Measurements from ENCODE around the gene ANKS1A.
"Not testable (repeated sequence)": the region's sequence is repeated elsewhere in the genome, so short reads cannot be mapped to it uniquely, and the experiment has no call there.

Gene ANKS1A

DNA sequence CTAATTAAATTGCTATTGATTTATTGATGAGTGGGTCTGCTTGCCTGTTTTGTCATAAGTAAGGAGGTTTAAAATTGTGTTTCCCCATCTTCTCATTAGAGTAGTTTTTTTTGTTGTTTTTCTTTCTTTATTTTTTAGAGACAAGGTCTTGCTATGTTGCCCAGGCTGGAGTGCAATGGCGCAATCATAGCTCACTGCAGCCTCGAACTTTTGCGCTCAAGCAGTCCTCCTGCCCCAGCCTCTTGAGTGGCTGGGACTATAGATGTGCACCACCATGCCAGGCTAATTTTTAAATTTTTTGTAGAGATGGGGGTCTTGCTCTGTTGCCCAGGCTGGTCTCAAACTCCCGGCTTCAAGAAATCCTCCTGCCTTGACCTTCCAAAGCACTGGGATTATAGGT, 31.0 kb downstream of the ANKS1A start:
- DNase-seq, result no peak

DNA sequence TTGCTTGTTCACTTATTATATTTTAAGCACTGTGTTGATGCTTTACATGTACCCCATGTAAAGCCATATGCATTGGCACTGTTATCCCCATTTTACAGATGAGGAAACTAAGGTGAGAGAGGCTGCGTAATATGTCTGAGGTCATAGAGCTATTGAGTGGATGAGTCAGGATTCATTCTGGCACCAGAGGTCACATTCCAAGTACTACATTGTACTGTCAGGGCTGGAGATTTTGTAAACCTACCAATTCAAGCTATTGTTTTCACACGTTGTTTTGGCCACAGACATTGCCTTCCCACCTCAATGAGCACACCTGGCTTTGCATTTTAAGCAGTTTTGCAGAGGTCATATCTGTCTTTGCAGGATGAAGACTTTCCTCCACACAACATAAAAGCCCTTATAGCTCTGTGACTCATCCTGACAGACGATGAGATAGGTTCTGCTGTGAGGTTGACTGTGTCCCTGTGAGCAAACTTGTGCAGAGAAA, 33.2 kb downstream of the ANKS1A start:
- no peak for DNase-seq

DNA sequence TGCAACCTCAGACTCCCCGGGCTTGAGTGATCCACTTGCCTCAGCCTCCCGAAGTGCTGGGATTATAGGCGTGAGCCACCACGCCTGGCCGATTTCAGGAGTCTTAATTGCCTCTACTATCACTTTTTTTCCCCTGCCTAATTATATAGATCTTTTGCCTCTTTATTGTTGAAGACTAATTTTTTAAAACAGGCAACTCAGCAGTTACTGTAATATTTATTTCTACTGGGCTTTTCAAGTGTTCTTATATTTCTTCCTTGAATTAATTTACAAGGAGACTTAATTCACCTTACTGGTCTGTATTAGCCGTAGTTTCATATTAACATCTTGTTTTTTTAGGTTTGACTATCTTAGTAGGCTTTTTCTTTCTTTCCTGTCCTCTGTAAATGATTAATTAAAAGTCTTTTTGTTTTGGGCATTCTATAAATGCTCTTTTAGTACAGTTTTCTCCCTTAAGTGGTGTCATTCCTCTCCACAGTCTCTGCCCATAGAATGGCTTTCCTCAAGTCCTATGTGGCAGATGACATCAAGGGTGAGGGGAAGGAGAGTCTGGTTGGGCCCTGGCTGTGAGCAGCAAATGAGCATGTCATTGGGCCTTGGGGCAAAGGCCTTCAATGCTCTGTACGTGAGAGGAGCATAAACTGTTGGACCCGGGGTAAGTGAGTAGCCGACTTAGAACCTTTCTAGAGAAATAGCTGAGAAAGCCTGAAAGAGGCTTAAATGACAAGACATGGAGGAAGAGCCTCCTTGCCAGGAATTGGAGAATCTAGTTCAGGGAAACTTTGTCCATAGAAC, 36.0 kb downstream of the ANKS1A start:
- no peak for DNase-seq

DNA sequence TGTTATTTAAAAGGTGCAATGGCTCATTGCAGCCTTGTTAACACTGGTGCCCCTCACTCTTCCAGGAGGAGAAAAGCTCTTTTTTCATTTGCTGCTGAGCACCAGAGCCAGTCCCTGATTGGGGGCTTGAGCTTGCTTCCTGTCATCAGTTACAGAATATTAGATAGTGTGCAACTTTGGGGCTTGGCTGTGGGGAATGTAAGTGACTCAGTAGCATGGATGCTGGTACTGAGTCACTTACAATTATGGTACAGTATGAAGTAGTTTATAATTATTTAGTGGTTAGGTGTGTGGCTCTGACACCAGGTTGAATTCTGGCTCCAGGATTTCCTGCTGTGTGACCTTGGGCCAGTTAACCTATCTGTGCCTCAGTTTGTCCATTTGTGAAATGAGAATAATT, 37.6 kb downstream of the ANKS1A start:
- no peak for DNase-seq

DNA sequence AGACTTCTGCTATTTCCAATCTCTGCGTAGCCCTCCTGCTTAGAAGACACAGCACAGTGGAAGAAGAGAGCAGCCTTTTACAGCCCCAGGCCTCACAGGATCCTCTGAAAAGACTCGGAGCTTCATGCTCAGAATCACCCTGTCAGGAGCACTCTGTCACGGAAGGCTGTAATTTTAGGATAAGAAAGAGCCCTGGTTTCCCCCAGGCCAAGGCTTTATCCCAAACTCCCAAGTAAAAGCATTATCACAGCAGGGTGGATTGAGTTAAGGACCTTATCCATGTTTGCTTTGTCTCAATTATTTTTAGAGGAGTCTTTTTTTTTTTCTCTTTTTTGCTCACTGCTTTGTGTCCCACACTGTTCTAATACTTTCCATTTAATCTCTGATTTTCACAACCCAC, 39.2 kb downstream of the ANKS1A start:
- no peak for DNase-seq

DNA sequence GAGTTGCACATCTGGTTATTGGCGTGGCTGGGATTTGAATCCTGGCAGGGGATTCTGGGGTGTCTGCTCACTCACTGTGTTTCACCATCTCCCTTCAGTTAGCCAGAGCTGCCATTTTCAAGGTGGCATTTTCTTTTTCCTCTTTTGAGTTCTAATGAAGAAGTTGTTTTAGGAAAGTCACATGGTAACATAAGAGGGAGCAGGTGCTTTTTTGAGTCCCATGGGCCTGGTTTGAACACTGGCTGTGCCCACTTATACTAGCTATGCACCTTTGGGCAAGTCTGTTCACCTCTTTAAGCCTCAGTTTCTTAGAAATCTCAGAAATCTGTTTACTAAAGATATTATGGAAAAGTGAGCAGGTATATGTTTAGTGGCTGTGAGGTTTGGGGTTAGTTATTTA, 39.6 kb downstream of the ANKS1A start:
- DNase-seq, result no peak

DNA sequence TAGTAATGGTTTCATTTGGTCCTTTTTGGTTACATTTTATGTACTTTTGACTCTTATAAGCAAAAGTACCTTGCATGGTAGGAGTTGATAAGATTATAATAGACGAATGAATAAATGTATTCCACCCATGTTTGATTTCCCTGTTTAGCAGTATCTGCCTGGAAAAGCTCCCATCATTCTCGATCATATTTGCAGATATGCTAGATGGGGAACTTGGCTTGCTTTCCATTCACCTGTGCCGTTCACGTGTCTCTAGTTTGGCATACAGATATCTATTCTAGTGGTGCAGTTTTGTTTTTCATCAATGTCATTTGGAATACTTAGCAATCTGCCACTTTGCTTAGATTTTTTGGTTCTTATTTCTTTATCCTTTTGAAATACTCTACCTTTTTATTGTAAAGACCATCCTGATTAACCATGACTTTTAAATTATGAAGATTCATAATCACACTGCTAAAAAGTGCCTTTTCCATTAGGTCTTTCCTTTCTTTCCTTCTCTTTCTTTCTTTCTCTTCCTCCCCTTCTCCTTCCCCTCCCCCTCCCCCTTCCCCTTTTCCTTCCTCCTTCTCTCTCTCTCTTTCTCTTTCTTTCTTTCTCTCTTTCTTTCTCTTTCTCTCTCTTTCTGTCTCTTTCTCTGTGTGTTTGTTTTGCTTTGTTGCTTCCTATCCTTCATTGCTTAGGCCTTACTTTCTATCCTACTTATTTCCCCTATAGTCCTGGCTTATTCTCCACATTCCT, 40.4 kb downstream of the ANKS1A start:
- DNase-seq, result no peak

DNA sequence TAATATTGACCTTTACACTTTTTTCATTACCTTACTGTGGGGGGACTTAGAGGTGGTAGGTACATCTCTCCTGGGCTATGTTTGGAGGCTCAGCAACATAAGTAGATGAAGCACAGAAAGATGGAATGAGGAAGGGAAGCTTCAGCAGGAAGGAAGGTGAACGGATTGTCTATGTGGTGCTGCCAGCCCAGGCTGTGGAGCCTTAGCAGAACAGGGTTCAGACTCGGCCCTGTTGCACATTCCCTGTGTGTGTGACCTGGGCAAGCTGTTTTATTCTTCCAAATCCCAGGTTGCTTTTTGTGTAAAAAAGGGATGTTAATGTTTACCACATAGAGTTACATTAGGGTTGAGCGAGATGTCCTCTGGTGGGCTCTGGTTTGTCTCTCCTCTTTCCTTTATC, 41.2 kb downstream of the ANKS1A start:
- DNase-seq, result no peak

DNA sequence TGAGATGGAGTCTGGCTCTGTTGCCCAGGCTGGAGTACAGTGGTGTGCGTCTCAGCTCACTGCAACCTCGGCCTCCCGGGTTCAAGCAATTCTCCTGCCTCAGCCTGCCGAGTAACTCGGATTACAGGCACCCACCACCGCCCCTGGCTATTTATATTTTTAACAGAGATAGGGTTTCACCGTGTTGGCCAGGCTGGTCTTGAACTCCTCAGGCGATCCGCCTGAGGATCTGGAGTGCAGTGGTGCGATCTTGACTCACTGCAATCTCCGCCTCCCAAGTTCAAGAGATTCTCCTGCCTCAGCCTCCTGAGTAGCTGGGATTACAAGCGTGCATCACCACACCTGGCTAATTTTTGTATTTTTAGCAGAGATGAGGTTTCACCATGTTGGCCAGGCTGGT, 43.1 kb downstream of the ANKS1A start:
- DNase-seq, result not testable (repeated sequence)

DNA sequence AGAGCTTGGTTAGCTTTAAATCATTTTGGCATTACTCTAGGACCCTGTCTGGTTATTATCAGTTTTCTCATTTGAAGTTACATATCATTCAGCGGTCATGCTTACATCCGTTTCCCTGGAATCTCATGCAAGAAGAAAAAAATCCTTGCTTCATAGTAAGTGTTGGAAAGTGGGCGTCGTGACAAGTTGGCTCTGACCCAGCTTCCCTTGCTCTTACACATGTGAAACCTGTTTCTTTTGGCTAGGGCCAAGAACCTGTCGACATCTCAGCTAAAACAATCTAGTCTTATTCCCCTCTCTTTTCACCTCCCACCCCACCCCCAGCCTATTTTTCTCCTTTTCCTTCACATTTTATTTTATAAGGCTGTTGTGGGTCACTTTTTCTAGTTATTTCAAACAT, 45.5 kb downstream of the ANKS1A start:
- DNase-seq, result no peak

DNA sequence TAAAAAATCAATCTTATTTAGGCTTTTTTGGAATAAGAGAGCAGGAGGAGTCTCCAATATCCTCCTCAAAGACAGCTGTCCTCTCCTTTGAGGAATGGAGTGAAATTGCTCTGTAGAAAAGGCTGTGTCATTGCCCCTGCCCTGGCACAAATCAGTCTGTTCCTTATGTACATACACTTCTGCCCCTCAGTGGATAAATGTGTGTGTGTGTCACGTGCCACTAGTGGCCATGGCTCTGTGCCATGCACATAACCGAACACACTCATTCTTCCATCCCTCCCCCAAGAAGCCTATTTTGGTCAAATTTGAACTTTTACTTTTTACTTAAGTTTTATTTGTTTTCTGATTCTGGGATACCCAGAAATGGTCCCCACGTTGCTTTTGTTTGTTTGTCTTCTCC, 49.2 kb downstream of the ANKS1A start:
- DNase-seq, result no peak

DNA sequence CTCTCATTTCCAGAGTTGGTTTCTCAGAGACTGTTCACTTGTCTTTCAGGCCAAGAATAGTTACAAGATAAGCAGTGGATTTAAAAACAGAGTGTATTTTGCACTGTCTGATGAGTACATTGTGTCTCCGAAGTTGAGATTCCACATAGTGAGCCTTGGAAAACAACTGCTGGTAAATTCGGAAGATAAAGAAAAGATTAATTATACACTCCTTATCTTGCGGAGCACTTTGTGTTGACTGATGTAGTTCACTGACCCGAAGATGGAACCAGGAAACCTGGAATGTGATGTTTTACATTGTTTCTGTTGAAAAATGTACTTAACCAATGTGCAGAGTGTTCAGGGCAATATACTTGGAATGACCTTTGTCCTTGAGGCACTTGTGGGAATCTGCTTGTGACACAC, 51.0 kb downstream of the ANKS1A start:
- no peak for DNase-seq

DNA sequence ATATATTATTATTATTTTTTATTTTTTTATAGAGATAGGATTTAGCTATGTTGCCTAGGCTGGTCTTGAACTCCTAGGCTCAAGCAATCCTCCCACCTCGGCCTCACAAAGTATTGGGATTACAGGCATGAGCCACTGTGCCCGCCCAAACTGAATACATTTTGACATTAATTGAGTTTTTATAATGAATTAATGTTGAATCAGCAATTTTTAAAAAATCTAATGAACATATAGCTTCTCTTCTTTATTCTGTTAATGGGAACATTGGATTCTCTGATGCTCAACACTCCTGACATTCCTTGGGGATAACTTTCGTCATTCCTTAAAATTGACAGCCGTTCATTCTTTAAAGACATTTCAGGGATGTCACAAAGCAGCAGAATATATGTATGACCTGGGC, 52.4 kb downstream of the ANKS1A start:
- DNase-seq, result no peak

DNA sequence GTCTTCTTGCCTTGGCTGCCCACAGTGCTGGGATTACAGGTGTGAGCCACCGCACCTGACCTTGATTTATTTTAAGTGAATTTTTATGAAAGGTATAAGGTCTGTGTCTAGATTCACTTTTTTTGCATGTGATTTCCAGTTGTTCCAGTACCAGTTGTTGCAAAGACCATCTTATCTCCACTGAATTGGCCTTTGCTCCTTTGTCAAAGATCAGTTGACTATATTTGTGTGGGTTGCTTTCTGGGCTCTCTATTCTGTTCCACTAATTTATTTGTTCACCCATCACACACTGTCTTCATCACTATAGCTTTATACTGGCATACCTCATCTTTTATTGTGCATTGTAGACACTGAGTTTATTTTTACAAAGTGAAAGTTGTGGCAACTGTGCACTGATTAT, 56.3 kb downstream of the ANKS1A start:
- no peak for DNase-seq

DNA sequence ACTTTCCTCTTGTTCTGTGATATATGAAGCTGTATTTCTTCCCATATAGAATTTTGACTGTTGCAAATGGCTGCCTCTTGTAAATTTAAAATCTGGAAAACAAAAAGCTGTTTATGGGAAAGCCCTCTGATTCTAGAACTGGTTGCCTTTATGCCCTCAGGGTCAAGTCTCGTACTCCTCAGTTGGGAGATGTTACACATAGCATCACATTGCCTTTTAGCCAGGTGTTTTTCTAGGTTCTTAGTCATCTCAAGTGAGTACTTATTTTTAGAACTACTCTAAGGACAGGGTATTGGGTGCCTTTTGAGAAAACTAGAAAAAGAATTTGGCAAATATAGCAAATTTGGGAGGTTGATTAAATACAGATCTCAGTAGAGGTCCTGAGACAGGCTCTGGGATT, 58.5 kb downstream of the ANKS1A start:
- DNase-seq, result no peak

DNA sequence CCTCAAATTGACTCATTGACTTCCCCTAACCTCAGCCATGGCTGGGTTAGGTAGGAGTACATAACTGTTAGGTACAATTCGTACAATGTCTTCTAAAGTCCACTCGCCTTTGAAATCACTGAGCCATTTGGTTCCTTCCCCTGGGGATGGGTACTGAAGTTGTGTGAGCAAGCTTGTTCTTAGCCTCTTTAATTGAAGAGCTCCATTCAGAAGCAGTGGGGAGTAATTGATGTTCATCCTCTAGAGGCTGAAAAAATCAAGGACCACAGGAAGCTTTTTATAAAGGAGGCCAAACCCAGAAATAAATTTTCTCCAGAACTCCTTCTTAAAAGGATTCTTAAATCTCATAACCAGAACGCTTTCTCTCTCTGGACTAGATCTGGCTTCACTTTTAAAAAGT, 60.6 kb downstream of the ANKS1A start:
- DNase-seq, result no peak

DNA sequence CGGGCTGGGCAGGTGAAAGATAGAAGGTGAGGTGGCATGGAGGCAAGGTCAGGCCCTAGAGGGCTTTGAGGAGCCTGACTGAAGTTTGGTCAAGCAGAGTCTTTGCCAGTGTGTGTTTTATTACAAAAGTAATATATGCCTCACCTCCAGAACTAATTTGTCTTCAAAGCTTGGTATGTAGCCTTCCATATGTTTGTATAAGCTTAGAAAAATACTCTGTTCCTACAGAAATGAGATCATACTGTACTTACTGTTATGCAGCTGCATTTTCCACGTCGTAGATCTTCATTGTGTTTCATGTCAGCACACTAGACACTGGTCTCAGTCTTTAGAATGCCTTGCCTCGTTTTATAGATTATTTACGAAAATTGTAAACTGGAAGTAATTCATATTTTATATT, 61.8 kb downstream of the ANKS1A start:
- no peak for DNase-seq

DNA sequence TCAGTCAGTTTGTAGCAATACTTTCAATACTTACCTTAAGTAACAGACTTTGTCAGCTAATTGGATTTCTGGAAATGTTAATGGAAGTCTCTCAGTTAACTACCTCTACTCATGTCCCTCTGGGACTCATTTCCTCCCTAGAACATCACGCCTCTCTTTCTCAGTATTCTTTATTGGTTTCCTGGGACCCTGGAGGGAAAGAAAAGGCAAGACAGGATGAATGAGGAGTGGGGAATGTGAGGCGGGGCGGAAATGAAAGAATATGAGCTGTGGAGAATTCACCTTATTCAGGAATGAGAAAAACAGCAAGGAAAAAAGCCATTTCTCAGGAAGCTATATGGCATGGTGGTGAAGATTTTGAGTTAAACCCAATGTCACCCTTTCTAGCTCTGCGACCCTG, 62.7 kb downstream of the ANKS1A start:
- no peak for DNase-seq

DNA sequence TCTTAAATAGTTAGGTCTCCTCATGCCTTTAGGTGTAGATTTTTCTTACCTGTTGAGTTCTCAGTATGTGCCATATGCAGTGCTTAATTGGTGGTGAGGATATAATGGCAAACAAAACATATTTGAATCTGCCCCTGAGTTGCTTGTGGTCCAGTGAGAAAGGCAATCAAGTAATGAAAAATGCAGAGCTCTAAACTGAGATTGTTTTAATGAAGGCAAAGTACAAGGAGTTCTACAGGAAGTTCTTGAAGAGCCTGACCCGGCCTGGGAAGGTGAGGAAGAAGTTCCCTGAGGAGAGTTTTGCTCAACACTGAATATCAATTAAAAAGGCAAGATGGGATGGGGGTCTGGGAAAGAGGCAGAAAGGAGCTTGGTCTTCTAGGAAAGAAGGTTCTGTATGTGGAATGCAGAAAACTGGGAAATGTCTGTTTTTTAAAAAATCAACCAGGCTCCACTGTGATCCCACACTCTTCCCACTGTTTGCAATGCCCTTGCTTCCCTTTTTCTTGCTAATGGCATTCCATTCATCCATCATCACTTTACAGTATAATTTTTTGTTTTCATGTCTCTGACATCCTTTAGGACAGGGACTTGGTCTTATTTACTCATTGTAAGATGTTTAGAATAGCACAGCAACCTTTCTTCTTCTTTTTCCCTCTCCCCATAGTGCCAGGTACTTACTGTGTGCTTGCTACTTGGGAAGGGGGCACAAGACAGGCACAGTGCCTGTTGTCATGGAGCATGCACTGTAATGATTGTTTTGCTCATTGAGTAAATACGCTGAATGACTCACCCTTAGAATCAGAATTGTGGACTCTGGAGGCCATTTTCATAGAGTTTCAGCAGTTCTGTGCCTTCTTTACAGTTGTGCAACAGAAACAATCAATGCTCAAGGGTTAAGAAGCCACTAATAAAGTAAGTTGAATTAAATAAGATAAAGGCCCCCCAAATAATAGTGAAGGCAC, 64.3 kb downstream of the ANKS1A start:
- DNase-seq, result peak; percentile 55 to 76

DNA sequence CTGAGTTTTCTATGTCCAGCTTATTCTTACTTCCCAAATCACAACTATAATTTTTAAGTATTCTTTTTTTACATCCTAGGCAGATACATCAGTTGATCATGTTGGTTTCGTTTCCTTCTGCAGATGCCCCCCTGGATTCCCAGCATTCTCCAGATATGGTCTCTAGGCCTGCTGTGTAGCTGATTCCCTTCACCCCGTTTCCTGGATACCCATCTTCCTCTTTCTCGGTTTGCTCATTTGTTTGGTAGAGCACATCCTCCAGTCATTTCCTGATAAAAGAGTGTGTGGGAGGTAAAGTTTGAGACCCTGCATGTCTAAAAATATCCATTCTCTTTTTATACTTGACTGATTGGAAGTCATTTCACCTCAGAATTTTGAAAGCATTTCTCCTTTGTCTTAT, 66.4 kb downstream of the ANKS1A start:
- no peak for DNase-seq

DNA sequence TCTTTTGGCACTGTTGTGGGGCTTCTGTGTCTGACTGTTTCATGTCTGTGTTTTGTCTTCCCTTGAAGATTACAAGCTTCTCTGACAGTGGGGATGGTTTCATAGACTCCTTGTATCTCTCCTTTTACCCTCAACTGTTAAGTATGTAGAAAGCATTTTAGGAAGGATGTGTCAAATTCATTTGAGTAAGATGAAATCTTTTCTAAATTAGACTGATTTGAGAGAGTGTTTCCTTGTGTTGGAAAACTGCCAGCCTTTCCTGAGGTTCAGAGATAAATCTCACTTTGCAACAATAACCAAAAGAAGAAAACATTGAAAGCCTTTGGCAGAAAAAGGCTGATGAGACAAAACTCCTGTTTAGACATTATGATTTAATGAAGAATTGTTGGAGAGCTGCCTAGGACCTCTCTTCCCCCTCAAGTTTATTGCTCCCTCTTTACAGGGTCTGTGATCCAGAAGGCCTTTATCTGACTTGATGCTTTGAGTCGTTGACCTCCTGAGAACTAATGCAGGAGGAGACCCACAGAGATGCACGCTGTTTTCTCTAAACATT, 68.3 kb downstream of the ANKS1A start:
- DNase-seq, result no peak

DNA sequence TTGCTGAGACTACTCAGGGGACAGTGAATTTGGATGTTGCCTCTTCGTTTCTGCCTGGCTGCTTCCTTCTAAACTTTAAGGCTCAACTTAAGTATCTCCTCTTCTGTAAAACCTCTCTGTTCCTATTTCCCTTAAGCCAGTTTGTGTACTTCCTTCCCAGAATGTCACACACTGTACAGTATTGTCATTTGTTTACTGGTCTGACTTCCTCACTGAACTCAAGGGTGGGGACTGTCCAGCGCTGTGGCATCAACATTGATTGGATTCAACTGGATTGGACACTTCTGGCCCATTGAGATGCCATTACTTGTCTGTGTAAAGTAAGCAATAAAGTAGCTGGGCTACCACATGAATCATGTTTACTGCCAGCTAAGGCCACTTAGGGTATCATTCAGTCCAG, 69.7 kb downstream of the ANKS1A start:
- no peak for DNase-seq

DNA sequence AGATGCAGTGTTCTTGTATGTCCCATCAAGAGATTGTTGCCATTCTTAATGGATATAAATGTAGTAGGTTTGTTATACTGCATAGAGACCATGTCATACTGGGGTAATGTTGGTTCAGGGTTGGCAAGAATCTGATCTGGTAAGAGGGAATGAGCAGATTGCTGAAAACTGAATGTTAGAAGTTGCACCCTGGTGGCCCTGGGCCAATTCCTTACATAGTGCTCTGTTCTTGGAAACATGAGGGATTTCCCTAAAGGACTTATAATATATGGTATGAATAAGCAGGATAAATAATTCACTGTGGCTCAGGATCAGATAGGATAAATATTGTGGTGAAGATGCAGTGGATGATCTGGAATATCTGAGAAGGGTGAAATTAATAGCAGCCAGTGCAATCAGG, 70.2 kb downstream of the ANKS1A start:
- DNase-seq, result no peak
